ENCODE data around the gene TCAF1. TPM values are rescaled to one million over a fixed set of nuclear protein-coding genes. Genes with fewer than 3 reads are reported as not detected.
"Not testable (repeated sequence)": the region's sequence is repeated elsewhere in the genome, so short reads cannot be mapped to it uniquely, and the experiment has no call there.

Gene TCAF1
- total and polyA plus RNA-seq, 2 of the 4 experiments (the other 2 are of a cell fraction): 39.3 to 91.8 TPM

DNA sequence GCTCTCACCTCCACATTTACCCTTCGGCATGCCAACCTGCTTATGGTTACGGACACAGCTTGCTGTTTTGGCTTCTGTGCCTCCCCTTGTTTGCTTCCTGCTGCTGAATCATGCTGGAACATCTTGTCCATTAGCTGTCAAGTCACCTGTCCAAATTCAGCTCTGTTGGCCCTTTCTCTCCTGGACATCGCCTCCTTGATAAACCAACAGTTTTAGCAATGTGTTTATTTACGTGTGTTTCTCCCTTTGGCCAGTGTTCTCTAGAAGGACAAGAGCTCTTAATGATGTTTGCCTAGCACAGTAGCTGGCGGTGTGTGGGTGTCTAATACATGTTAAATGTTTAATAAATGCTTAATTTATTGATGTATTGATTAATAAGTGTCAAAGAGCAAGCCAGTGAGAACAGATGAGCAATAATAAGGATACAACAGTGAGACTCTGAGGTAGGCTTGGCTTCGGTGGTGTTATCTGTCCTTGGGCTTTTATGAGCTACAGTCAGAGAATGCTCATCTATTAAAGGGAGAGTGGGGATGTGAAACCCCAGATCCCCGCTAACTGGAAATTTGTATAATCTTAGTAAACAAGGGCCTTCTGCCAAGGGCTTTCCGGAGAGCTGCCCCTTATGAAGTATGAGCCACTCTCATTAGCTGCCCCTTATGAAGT, 85.4 kb downstream of the TCAF1 start:
- POLR2A ChIA-PET (ENCODE audit: unreplicated experiment); H3K9me1 ChIP-seq (ENCODE audit: insufficient read depth, low read length); H4K8ac ChIP-seq (ENCODE audit: low read depth in 2 of 2, low read length in 2 of 2); H3K36me3 ChIP-seq (ENCODE audit: control insufficient read depth, insufficient read depth, low read length); H3K23ac ChIP-seq (ENCODE audit: low read depth, low read length); H3K4me3 ChIP-seq (ENCODE audit: insufficient read depth, low read depth, low read length); H3K18ac ChIP-seq (ENCODE audit: low read depth, low read length); H2AK9ac ChIP-seq (replicated peaks; ENCODE audit: low read depth, low read length, poor library complexity); H2AK5ac ChIP-seq (ENCODE audit: low read depth, low read length); BruUV-seq (replicated peaks); H3K4me2 ChIP-seq (ENCODE audit: low read depth, low read length); DNase-seq; dilution Hi-C loops (cut with HindIII; ENCODE audit: low sequenced_read_pairs, unreplicated experiment); ATAC-seq (ENCODE audit: low read depth); H4K5ac ChIP-seq (ENCODE audit: low read depth, low read length); H2BK120ac ChIP-seq (ENCODE audit: low read depth, low read length); H2BK20ac ChIP-seq (ENCODE audit: low read depth, low read length); H3K79me1 ChIP-seq (ENCODE audit: low read depth in 1 of 2, low read length in 2 of 2); H3K9ac ChIP-seq (ENCODE audit: low read depth, low read length); CTCF ChIA-PET; H2BK15ac ChIP-seq (ENCODE audit: low read depth, low read length); H2AFZ ChIP-seq (replicated peaks; ENCODE audit: low read length, poor library complexity); H3K27ac ChIP-seq (ENCODE audit: insufficient read depth, low read length); H3K9me3 ChIP-seq (ENCODE audit: control insufficient read depth, insufficient read depth, low read length); H3K27me3 ChIP-seq (ENCODE audit: control insufficient read depth, insufficient read depth, low read length); H3K4ac ChIP-seq (ENCODE audit: low read depth, low read length); H4K91ac ChIP-seq (ENCODE audit: insufficient read depth, low read depth, low read length); H3K14ac ChIP-seq (replicated peaks; ENCODE audit: low read depth, low read length); H4K20me1 ChIP-seq (ENCODE audit: insufficient read depth, low read length); H3K56ac ChIP-seq (ENCODE audit: extremely low read depth, insufficient read depth, low read length); in situ Hi-C loops (cut with MboI; ENCODE audit: low sequenced_read_pairs); H3K4me1 ChIP-seq (ENCODE audit: control insufficient read depth, insufficient read depth, low read length); intact Hi-C loops (cut with micrococcal nuclease); H2BK5ac ChIP-seq (ENCODE audit: low read depth, low read length, poor library complexity, severe bottlenecking): not testable (repeated sequence)
- WGBS, 2 experiments (ENCODE audit: extremely low coverage in 2 of 2, insufficient read length in 1 of 2): no CpG with 5 or more reads among the region's 8 CpGs

DNA sequence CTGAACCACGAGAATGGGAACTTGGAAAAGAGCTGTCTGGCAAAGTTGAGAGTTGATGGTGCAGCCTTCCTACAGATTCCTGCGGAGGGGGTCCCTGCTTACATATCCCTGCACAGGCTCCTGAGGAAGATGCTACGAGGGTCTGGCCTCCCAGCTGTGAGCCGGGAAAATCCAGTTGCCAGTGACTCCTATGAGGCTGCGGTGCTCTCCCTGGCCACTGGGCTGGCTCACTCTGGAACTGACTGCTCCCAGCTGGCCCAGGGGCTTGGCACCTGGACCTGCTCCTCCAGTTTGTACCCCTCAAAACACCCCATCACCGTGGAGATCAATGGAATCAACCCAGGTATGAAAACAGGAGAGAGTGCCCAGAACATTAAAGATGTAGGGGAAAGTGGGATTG, 91.3 kb downstream of the TCAF1 start:
- H2AFZ ChIP-seq (replicated peaks; ENCODE audit: low read length, poor library complexity); H3K9me3 ChIP-seq (ENCODE audit: control insufficient read depth, insufficient read depth, low read length); H4K5ac ChIP-seq (ENCODE audit: low read depth, low read length); H2AK5ac ChIP-seq (ENCODE audit: low read depth, low read length); H3K4me2 ChIP-seq (ENCODE audit: low read depth, low read length); H3K18ac ChIP-seq (ENCODE audit: low read depth, low read length); H3K9ac ChIP-seq (ENCODE audit: low read depth, low read length); intact Hi-C loops (cut with micrococcal nuclease); dilution Hi-C loops (cut with HindIII; ENCODE audit: low sequenced_read_pairs, unreplicated experiment); H3K14ac ChIP-seq (replicated peaks; ENCODE audit: low read depth, low read length); H3K9me1 ChIP-seq (ENCODE audit: insufficient read depth, low read length); H3K79me1 ChIP-seq (ENCODE audit: low read depth in 1 of 2, low read length in 2 of 2); H2AK9ac ChIP-seq (replicated peaks; ENCODE audit: low read depth, low read length, poor library complexity); H3K27me3 ChIP-seq (ENCODE audit: control insufficient read depth, insufficient read depth, low read length); BruUV-seq (replicated peaks); H3K4me3 ChIP-seq (ENCODE audit: insufficient read depth, low read depth, low read length); H2BK20ac ChIP-seq (ENCODE audit: low read depth, low read length); H2BK120ac ChIP-seq (ENCODE audit: low read depth, low read length); DNase-seq; POLR2A ChIA-PET (ENCODE audit: unreplicated experiment); H4K8ac ChIP-seq (ENCODE audit: low read depth in 2 of 2, low read length in 2 of 2); ATAC-seq (ENCODE audit: low read depth); H3K36me3 ChIP-seq (ENCODE audit: control insufficient read depth, insufficient read depth, low read length); H3K56ac ChIP-seq (ENCODE audit: extremely low read depth, insufficient read depth, low read length); H4K20me1 ChIP-seq (ENCODE audit: insufficient read depth, low read length); H3K27ac ChIP-seq (ENCODE audit: insufficient read depth, low read length); H3K23ac ChIP-seq (ENCODE audit: low read depth, low read length); H2BK15ac ChIP-seq (ENCODE audit: low read depth, low read length); in situ Hi-C loops (cut with MboI; ENCODE audit: low sequenced_read_pairs); H3K4me1 ChIP-seq (ENCODE audit: control insufficient read depth, insufficient read depth, low read length); H4K91ac ChIP-seq (ENCODE audit: insufficient read depth, low read depth, low read length); H3K4ac ChIP-seq (ENCODE audit: low read depth, low read length); H2BK5ac ChIP-seq (ENCODE audit: low read depth, low read length, poor library complexity, severe bottlenecking); CTCF ChIA-PET: not testable (repeated sequence)
- WGBS, 2 experiments (ENCODE audit: extremely low coverage in 2 of 2, insufficient read length in 1 of 2): no CpG with 5 or more reads among the region's 6 CpGs
